H9 (cell line): ENCODE measurements around the gene BMP7. TPM values are rescaled to one million over a fixed set of nuclear protein-coding genes. Genes with fewer than 3 reads are reported as not detected.

ENCODE experiments used
- DNase-seq: peaks from one replicate; pipeline ENCODE4 v3.0.0-alpha.2; 2017
- H2AFZ ChIP-seq: one replicate; pipeline ENCODE4 v1.6.1; 2013; ENCODE audit warnings: mild to moderate bottlenecking, low read length, control low read depth, moderate library complexity
- H2AK5ac ChIP-seq: 2 replicates; pipeline ENCODE4 v1.6.1; 2013; ENCODE audit warnings: low read length, control low read depth, mixed read lengths; ENCODE audit not compliant: insufficient read length
- H2BK120ac ChIP-seq: one replicate; pipeline ENCODE4 v1.6.1; 2013; ENCODE audit warnings: low read depth, mild to moderate bottlenecking, low read length, control low read depth, inconsistent platforms; ENCODE audit not compliant: poor library complexity, severe bottlenecking
- H2BK12ac ChIP-seq: 2 replicates; pipeline ENCODE4 v1.6.1; 2013; ENCODE audit warnings: low read length, control low read depth, mixed read lengths, low read depth; ENCODE audit not compliant: insufficient read length
- H2BK15ac ChIP-seq: 2 replicates; pipeline ENCODE4 v1.6.1; 2013; ENCODE audit warnings: low read depth, low read length, control low read depth
- H2BK20ac ChIP-seq: one replicate; pipeline ENCODE4 v1.6.1; 2013; ENCODE audit warnings: low read depth, mild to moderate bottlenecking, low read length, control low read depth, inconsistent platforms; ENCODE audit not compliant: poor library complexity, severe bottlenecking
- H2BK5ac ChIP-seq: 2 replicates; pipeline ENCODE4 v1.6.1; 2013; ENCODE audit warnings: low read length, control low read depth, mixed read lengths; ENCODE audit not compliant: insufficient read length
- H3K14ac ChIP-seq: 2 replicates; pipeline ENCODE4 v1.6.1; 2013; ENCODE audit warnings: low read length, control low read depth; ENCODE audit not compliant: insufficient read depth
- H3K18ac ChIP-seq: 2 replicates; pipeline ENCODE4 v1.6.1; 2013; ENCODE audit warnings: low read depth, mild to moderate bottlenecking, mixed read lengths, low read length, control low read depth; ENCODE audit not compliant: insufficient read length
- H3K23ac ChIP-seq: 2 replicates; pipeline ENCODE4 v1.6.1; 2013; ENCODE audit warnings: low read length, control low read depth, mixed read lengths, low read depth; ENCODE audit not compliant: insufficient read length
- H3K23me2 ChIP-seq: 2 replicates; pipeline ENCODE4 v1.6.1; 2013; ENCODE audit warnings: low read depth, mild to moderate bottlenecking, mixed read lengths, low read length, control low read depth; ENCODE audit not compliant: insufficient read length, poor library complexity, severe bottlenecking
- H3K27ac ChIP-seq: 2 replicates; pipeline ENCODE4 v1.5.1; 2013; ENCODE audit warnings: low read length, control low read depth, mixed read lengths, low read depth; ENCODE audit not compliant: insufficient read length
- H3K27me3 ChIP-seq: 2 replicates; pipeline ENCODE4 v1.6.1; 2013; ENCODE audit warnings: low read length, control low read depth, inconsistent platforms; ENCODE audit not compliant: insufficient read depth
- H3K4ac ChIP-seq: 2 replicates; pipeline ENCODE4 v1.6.1; 2013; ENCODE audit warnings: low read depth, mild to moderate bottlenecking, control low read depth, inconsistent platforms, low read length, moderate library complexity
- H3K4me1 ChIP-seq: 2 replicates; pipeline ENCODE4 v1.6.1; 2013; ENCODE audit warnings: low read length, control low read depth, inconsistent platforms; ENCODE audit not compliant: insufficient read depth
- H3K4me2 ChIP-seq: 2 replicates; pipeline ENCODE4 v1.6.1; 2013; ENCODE audit warnings: low read length, control low read depth, mixed read lengths; ENCODE audit not compliant: insufficient read length, insufficient read depth
- H3K56ac ChIP-seq: 2 replicates; pipeline ENCODE4 v1.6.1; 2013; ENCODE audit warnings: low read depth, mild to moderate bottlenecking, mixed read lengths, low read length, control low read depth; ENCODE audit not compliant: insufficient read length
- H3K79me1 ChIP-seq: 2 replicates; pipeline ENCODE4 v1.6.1; 2013; ENCODE audit warnings: low read depth, mild to moderate bottlenecking, moderate library complexity, low read length, control low read depth, inconsistent platforms; ENCODE audit not compliant: insufficient read depth, poor library complexity, severe bottlenecking
- H3K79me2 ChIP-seq: 2 replicates; pipeline ENCODE4 v1.6.1; 2013; ENCODE audit warnings: low read length, control low read depth, inconsistent platforms; ENCODE audit not compliant: insufficient read depth
- H3K9ac ChIP-seq: 2 replicates; pipeline ENCODE4 v1.6.1; 2013; ENCODE audit warnings: low read length, control low read depth, mixed read lengths; ENCODE audit not compliant: insufficient read length; ENCODE audit errors: extremely low read depth
- H3K9me3 ChIP-seq: one replicate; pipeline ENCODE4 v1.6.1; 2013; ENCODE audit warnings: low read depth, low read length, inconsistent platforms; ENCODE audit not compliant: control insufficient read depth
- H3T11ph ChIP-seq: one replicate; pipeline ENCODE4 v1.6.1; 2013; ENCODE audit warnings: mild to moderate bottlenecking, low read length, control low read depth, inconsistent platforms
- H4K20me1 ChIP-seq: one replicate; pipeline ENCODE4 v1.6.1; 2013; ENCODE audit not compliant: control insufficient read depth, insufficient read length, insufficient read depth
- H4K5ac ChIP-seq: 2 replicates; pipeline ENCODE4 v1.6.1; 2013; ENCODE audit warnings: low read depth, mild to moderate bottlenecking, mixed read lengths, low read length, control low read depth; ENCODE audit not compliant: insufficient read length
- H4K8ac ChIP-seq: replicated peaks from 2 replicates; pipeline ENCODE4 v1.6.1; 2013; ENCODE audit warnings: low read length, control low read depth, mixed read lengths, low read depth; ENCODE audit not compliant: insufficient read length
- H4K91ac ChIP-seq: 2 replicates; pipeline ENCODE4 v1.6.1; 2013; ENCODE audit warnings: low read depth, mild to moderate bottlenecking, moderate library complexity, mixed read lengths, low read length, control low read depth; ENCODE audit not compliant: insufficient read length
- H3K27ac Mint-ChIP-seq, 3 experiments: 2 replicates in 2 of 3; 3 replicates in 1 of 3; pipeline ENCODE4 v1.8.0; 2020 to 2021; ENCODE audit warnings: mixed read lengths in 3 of 3, mild to moderate bottlenecking in 1 of 3, moderate library complexity in 1 of 3
- H3K27me3 Mint-ChIP-seq: 2 replicates; pipeline ENCODE4 v1.8.0; 2021; ENCODE audit warnings: low read depth, mild to moderate bottlenecking, moderate library complexity, mixed read lengths
- H3K36me3 Mint-ChIP-seq, 3 experiments: 2 replicates in 2 of 3; 3 replicates in 1 of 3; pipeline ENCODE4 v1.8.0; 2020 to 2021; ENCODE audit warnings: low read depth in 3 of 3, mixed read lengths in 3 of 3; ENCODE audit not compliant: insufficient read depth in 1 of 3
- H3K4me1 Mint-ChIP-seq, 2 experiments: 2 replicates each; pipeline ENCODE4 v1.8.0; 2020; ENCODE audit warnings: mixed read lengths in 2 of 2
- H3K4me3 Mint-ChIP-seq, 2 experiments: 2 replicates in 1 of 2; 3 replicates in 1 of 2; pipeline ENCODE4 v1.8.0; 2020 to 2021; ENCODE audit warnings: mild to moderate bottlenecking in 2 of 2, mixed read lengths in 2 of 2, moderate library complexity in 1 of 2
- H3K9me3 Mint-ChIP-seq, 2 experiments: 2 replicates in 1 of 2; 3 replicates in 1 of 2; pipeline ENCODE4 v1.8.0; 2020; ENCODE audit warnings: mild to moderate bottlenecking in 2 of 2, mixed read lengths in 2 of 2, moderate library complexity in 1 of 2
- CTCF ChIP-seq: fragments of 200-600 bp; sonication (generic); conservative IDR thresholded peaks from 3 replicates; pipeline ENCODE4 v1.8.0; 2021; ENCODE audit warnings: antibody characterized with exemption, mild to moderate bottlenecking
- WGBS: extraction: QIAGEN DNeasy Blood & Tissue Kit; methylation state at CpG from one replicate; pipeline ENCODE4 v1.1.7; 2013; ENCODE audit warnings: missing lambda C conversion rate, low lambda C conversion rate, mixed read lengths; ENCODE audit not compliant: insufficient read length; ENCODE audit errors: extremely low coverage; 5-methylcytosine and 5-hydroxymethylcytosine counted together
- total RNA-seq: library from RNA; stranded (reverse); gene quantifications from 2 replicates; pipeline ENCODE4 v1.2.1, GENCODE V29; 2021

BMP7 gene
- total RNA-seq, 1 experiment from 2014 or later = 17.7 TPM

DNA sequence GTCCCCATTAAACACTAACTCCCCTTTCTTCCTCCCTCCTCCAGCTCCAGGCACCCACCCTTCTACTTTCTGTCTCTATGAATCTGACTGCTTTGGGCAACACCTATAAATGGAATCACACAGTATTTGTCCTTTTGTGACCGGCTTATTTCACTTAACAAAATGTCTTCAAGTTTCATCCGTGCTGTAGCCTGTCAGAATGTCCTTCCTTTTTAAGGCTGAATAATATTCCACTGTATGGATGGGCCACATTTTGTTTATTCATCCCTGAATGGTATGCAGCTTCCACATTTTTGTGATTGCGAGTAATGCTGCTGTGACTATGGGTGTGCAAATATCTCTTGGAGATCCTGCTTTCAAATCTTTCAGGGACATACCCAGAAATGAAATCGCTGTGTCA lies 28.4 kb downstream of the BMP7 start:
- H2AFZ ChIP-seq = no peak overlapping the region
- H3K79me1 ChIP-seq = no peaks in the 10 kb centered on the region
- H3K27ac Mint-ChIP-seq = no peak overlapping the region
- H3K18ac ChIP-seq = no peak overlapping the region
- H2BK12ac ChIP-seq = no peak overlapping the region
- no peak overlapping the region for H3T11ph ChIP-seq
- no peak overlapping the region for H4K91ac ChIP-seq
- no peaks in the 10 kb centered on the region for H3K4me1 ChIP-seq
- no peak overlapping the region for H2BK15ac ChIP-seq
- H3K4me3 Mint-ChIP-seq = no peak overlapping the region
- no peaks in the 10 kb centered on the region for H3K27me3 ChIP-seq
- H2BK5ac ChIP-seq = no peak overlapping the region
- TF ChIP-seq CTCF = no peak
- peaks cover 22 to 30% of the 10 kb centered on the region in 2 experiments for H3K4me1 Mint-ChIP-seq
- WGBS = no CpG with 5 or more reads among the region's 4 CpGs
- H3K9me3 Mint-ChIP-seq = peaks cover 21 to 22% of the 10 kb centered on the region in 2 experiments
- no peak overlapping the region for H3K14ac ChIP-seq
- DNase-seq = no peak
- no peak overlapping the region for H3K4me2 ChIP-seq
- H3K9ac ChIP-seq = no peak overlapping the region
- no peak overlapping the region for H3K27ac ChIP-seq
- no peaks in the 10 kb centered on the region for H3K79me2 ChIP-seq
- no peaks in the 10 kb centered on the region for H4K20me1 ChIP-seq
- no peak overlapping the region for H4K5ac ChIP-seq
- no peaks in the 10 kb centered on the region for H3K9me3 ChIP-seq
- H3K4ac ChIP-seq = no peak overlapping the region
- H3K27me3 Mint-ChIP-seq = peaks cover 61% of the 10 kb centered on the region
- H4K8ac ChIP-seq = no peak overlapping the region
- no peak overlapping the region for H3K56ac ChIP-seq
- H2BK20ac ChIP-seq = no peak overlapping the region
- H3K23ac ChIP-seq = no peak overlapping the region
- no peaks in the 10 kb centered on the region for H3K23me2 ChIP-seq
- no peak overlapping the region for H2AK5ac ChIP-seq
- peaks cover 12 to 29% (median 27%) of the 10 kb centered on the region in 3 experiments for H3K36me3 Mint-ChIP-seq
- no peak overlapping the region for H2BK120ac ChIP-seq
